ENCODE measurements around the gene BLOC1S5. TPM values are rescaled to one million over a fixed set of nuclear protein-coding genes. Genes with fewer than 3 reads are reported as not detected.

BLOC1S5 gene
- total RNA-seq, 1 donor from 2014 or later: 9.9 TPM

DNA sequence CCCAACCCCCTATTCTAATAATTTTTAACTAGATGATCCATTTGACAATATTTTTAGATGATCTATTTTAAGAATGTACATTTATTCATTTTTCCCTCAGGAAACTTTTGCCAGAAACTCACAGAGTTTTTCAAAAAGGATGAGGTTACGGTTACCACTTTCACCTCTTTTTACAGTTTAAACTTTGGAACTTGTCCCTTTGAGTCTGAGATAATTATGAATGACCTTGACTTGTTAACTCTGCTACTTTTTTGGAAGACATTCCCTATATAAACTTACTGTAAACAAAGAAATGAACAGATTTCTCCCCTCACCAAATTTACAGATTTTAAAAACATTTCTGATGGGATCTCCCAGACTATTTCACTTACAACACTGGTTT is 18.4 kb upstream of the BLOC1S5 start:
- DNase-seq (ENCODE audit: extremely low read depth, low read depth, low spot score): no peak

DNA sequence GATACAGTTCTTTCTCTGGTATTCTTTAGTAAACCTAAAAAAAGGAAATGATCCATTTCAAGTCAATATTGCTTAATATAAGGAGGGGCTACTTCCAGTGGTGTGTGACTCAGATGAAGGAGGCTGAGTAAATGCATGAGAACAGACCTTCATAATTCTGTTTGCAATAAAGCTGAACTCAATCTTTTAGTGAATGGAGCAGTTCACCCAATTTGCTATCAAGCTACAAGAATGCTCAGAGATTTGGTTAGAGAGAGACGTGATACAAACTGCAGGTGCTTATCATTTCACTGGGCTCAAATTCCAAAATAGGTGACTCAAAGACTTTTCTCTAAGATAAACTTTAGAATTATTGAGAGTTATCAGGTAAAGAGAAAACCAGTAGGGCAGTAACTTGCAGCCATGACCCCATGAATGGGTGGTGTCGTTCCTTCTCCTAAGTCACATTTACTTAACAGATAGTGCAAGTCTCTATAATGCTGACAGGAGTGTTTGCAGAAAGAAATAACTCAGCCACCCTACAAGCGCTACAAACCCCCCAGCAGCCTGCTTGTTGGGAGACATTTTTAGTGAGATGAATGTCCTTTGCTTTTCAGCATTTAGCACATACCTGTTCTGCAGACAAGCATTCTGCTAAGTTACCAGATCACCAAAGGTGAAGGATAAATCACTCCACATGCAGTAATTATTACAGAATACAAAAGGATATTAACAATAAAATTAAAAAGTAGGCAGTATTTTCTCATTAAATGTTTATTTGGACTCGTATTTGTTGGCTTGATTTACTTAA is 16.4 kb upstream of the BLOC1S5 start:
- no peak for DNase-seq (ENCODE audit: extremely low read depth, low read depth, low spot score)

DNA sequence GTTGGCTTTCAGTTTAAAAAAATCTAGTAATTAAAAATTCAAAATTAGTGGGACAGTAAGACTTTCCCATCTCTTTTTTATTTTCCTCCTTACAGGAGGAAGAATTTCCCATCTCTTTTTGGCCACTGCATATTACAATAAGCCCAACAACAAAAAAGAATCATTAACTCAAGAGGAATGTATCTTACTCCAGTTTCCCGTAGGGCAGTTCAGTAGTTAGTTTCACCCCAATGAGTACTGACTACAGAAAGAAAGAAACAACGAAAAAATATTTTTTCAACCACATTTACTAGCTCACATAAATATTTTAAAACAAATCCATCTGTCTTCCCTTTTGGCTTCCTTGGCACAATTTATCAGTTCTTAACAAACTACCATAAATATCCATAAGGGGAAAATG is 14.9 kb upstream of the BLOC1S5 start:
- no peak for DNase-seq (ENCODE audit: extremely low read depth, low read depth, low spot score)

DNA sequence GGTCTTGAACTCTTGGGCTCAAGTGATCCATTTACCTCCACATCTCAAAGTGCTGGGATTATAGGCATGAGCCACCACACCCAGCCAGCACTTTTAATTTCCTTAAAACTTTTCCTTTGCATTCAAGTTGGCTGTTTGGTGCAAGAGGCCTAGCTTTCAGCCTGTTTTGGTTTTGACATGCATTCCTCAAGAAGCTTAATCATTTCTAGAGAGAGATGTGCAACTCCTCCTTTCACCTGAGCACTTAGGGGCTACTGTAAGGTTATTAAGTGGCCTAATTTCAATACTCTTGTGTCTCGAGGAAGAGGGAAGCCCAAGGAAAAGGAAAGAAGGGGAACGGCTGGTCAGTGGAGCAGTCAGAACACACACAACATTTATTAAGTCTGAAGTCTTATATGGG is 13.8 kb upstream of the BLOC1S5 start:
- no peak for DNase-seq (ENCODE audit: extremely low read depth, low read depth, low spot score)

DNA sequence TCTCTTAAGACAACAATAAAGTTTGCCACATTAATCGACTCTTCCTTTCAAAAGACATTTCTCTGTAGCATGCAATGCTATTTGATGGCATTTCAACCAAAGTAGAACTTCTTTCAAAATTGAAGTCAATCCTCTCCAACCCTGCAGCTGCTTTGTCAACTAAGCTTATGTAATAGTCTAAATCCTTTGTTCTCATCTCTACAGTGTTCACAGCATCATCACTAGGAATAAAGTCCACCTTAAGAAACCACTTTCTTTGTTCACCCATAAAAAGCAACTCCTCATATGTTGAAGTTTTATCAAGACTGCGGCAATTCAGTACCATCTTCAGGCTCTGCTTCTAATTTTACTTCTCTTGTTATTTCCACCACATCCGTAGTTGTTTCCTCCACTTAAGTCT is 11.5 kb upstream of the BLOC1S5 start:
- no peak for DNase-seq (ENCODE audit: extremely low read depth, low read depth, low spot score)

DNA sequence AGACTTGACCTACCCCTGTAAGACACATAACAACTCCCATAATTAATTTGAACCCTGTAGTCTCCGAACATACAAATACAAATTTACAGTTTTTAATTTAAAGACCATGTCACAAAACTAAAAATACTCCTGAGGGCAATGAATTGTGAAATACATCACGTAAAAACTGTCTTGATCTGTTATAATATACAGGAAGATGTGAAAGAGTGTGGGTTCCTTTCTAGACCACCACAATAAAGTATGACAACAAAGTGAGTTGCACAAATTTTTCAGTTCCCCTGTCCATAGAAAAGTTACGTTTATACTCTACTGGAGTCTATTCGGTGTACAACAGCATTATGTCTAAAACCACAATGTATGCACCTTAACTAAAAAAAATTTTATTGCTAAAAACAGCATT is 11.0 kb upstream of the BLOC1S5 start:
- DNase-seq (ENCODE audit: extremely low read depth, low read depth, low spot score): no peak

DNA sequence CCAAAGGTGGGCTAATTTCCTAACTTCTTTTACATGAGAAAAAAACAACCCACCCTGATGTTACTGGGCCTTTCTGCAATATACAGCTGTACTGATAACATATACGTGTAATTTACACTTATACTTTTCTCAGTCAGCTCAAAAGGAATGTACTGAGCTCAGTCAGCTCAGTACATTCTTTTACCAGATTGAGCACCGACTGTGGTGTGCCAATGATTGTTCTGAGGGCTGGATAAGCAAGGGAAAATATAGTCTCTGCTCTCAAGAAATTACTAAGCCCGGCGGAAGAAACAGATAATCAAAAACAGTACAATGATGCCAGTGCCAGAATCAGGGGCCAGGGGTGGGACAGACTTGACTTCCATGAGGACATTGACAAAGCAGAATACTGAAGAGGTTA is 10.0 kb upstream of the BLOC1S5 start:
- DNase-seq (ENCODE audit: extremely low read depth, low read depth, low spot score): no peak

DNA sequence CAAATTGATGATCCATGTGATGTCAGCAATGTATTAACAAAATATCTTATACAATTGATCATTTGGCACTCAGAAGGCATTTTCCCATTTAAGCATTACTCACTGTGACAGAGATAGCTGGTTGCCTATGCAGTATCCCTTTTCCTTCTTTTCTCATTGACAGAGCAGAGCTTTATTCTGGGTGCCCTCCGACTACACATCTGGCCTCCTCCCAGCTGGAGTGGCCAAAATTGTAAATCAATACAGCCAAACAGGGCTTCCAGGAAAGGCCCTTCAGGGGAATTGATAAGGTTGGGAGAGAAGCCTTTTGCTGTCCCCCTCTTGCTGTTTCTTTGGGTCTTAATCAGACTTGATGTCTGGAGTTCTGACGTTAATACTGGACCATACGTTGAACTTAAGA is 9.6 kb upstream of the BLOC1S5 start:
- no peak for DNase-seq (ENCODE audit: extremely low read depth, low read depth, low spot score)

DNA sequence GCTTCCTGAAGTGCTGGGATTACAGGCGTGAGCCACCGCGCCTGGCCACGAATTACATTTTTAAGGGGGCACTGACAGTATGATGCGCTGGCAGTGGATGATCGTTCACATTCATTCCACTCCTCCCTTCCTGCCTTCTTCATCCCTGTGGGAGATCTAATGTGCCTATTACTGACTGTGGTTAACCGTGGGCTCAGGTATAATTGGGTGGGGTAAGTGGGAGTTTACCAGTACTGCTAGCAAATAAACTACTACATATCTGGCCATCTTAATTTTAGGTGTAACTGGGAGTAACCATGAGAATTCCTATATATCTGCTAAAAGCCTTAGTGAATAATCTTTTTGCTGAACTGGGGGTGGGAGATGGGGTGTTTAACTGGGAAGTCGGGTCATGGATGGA is 6.5 kb upstream of the BLOC1S5 start:
- no peak for DNase-seq (ENCODE audit: extremely low read depth, low read depth, low spot score)

DNA sequence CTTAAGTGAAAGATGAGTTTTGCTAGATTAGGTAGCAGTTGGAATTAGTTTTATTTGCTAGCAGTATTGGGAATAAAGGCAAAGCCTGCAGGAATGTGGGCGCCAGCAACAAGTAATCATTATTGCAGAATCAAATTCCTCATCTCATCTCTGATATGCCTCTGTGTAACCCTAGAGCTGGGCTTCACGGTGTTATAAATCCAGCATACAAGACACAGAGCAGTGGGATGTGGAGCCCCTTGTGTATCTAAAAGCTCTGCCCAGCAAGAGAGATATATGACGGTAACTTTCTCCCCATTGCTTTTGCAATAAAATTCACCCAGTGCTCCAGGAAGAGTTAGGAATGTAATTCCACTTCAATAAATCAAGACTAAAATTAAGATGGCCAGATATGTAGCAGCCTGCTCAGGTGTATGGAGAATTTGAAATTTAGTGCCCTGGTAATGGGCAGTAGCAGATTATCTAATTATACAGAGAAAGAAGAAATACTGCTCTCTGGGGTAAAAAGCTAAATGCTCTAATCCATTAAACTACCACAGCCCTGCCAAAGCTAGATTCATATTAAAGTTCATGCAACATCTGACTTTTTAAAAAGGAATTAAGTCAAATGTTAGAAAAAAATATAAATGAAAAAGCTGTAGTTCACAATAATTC is 5.6 kb upstream of the BLOC1S5 start:
- no peak for DNase-seq (ENCODE audit: extremely low read depth, low read depth, low spot score)

DNA sequence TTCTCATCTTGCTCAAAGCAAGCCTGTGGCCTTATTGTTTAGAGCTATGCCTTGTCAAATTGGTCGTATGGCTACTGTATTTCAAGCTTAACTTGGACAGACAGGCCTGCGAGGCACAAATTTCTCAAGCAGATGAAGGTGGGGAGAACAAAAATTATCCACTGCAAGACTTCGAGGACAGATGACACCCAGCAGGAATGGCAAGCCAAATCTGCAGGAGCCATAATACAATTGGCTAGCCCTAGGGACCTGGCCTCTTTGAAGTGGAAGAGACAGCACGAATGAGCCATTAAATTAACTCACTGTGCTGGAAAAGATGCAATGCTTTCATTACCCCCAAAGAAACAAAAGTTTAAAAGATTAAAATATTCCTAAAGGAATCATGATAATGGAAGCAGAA is 5.0 kb upstream of the BLOC1S5 start:
- no peak for DNase-seq (ENCODE audit: extremely low read depth, low read depth, low spot score)

DNA sequence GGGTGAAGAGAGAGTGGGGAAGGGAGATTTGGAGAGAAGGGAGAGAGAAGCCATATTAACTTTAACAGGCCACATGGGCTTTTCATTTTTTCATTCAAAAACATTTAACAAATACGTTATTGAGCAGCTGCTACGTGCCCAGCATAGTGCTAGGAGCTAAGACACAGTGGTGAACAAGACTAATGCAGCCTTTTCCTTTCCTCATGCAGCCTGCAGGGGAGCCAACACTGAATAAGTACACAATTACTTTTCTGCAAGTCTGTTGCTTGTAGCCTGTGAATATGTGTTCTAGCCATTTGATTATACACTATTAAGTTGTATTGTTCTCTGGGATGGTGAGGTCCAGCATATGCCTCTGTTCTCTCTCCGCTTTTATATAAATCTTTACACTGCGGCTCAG is 1.9 kb upstream of the BLOC1S5 start:
- no peak for DNase-seq (ENCODE audit: extremely low read depth, low read depth, low spot score)

DNA sequence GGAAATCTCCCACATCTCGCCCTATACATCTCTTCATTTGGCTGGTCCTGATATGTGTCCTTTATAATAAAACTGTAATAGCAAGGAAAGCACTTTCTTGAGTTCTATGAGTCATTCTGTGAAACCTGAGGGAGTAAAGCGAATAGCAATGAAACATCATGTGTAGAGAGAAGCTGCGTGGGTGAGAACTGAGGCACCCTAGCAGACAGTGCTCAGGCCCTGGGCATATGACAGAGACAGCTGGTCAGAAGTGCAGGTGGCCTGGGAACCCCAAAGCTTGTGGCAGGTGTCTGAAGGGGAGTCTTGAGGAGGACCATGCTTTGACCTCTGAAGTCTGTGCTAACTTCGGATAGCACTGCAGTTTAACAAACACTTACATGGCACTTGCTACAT is 1.3 kb upstream of the BLOC1S5 start:
- no peak for DNase-seq (ENCODE audit: extremely low read depth, low read depth, low spot score)

DNA sequence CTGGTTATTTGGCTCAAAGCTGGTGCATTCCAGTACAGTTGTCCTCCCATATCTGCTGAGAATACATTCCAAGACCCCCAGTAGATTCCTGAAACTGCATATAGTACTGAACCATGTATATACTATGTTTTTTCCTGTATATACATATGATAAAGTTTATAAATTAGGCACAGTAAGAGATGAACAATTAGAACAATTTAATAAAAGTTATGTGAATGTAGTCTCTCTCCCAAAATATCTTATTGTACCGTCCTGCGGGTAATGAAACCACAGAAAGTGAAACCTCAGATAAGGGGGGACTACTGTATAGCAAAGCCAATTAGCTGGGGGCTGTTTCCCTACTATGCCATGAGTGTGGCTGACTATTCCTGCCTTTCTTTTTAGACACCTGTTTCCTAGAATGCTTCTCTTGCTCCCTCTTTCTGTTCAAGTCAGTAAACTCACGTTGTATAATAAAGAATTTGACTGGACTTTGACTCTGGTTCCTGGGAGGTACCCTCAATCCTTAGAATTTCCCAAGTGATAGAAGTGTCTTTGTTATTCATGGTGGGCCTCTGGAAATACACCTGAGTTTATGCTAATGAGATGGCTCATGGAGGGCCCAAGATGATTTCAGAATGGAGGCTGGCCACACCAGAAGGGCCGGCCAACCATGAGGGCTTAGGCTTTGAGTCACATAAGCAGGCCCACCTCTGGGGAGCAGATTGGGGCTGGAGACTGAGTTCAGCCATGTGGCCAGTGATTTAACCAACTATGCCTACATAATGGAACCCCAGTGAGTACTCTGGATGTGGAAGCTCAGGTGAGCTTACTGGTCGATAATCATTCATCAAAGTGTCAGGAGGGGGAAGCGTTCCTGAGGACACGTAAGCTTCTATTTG is 689 bp upstream of the BLOC1S5 start:
- no peak for DNase-seq (ENCODE audit: extremely low read depth, low read depth, low spot score)

DNA sequence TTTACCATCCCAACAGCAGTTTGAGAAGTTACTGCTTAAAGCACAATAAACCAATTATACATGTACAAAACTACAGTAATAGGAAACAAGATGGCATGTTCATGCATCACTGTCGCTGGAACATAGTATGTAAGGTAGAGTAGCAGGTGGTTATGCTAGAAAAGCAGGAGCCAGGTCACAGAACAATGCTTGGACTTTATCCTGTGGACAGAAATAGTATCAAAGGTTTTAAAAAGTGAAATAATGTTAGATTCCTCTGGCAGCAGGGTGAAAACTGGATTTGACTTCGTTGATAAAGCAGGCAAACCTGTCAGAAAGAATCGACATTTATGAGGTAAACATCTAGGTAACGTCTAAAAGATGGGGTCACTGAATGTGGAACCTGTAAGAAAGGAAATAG is 2.5 kb downstream of the BLOC1S5 start:
- DNase-seq (ENCODE audit: extremely low read depth, low read depth, low spot score): no peak

DNA sequence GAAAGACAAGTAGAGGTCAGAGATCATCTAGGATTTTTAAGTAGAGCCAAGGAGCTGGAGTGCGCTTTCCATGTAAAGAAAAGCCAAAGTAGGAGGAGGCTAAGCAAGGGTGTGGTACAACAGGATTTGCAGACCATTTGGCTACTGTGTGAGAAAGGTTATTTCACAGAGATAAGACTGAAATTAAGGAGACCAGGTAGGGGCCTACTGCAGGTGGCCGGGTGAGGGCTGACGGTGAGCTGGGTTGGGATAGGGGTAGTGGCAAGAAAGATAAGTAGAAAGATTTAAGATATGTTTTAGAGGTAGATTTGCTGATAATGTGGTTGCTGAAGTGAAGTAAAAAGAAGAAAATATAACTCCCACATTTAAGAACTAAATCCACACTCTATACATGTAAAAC is 3.8 kb downstream of the BLOC1S5 start:
- DNase-seq (ENCODE audit: extremely low read depth, low read depth, low spot score): no peak

DNA sequence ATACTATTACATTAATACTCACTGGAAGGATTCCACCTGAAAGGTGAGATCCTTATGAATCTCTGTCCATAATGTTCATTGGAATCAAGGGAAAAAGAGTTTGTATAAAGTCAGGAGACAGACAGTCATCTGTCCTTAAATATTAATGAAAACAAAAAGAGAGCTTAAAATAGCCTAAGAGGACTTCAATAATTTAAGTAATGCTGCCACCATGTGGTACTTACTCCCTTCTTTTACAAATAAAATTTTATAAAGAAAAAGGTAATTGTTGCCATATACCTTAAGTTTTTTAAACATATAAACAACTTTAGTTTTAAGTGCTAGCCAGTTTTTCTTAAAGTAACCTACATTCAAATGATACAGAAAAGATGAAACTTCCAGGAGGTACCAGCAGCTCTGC is 5.1 kb downstream of the BLOC1S5 start:
- no peak for DNase-seq (ENCODE audit: extremely low read depth, low read depth, low spot score)

DNA sequence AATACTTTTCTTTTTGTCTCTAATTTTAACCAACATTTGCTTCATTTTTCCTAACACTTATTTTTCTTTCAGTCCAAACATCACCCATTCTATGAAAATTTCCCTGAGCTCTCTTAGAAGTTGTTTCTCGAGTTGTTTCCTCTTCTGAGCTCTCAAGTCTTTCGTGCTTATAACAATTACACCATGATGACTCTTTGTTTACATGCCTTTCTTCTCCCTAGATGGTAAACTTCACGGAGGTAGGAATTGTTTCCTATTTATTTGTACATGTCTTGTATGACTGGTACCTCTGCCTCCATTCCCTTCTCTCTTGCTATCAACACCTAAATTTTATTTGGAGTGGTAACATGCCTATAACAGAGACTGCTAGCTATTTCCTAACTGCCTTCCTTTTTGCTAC is 6.4 kb downstream of the BLOC1S5 start:
- DNase-seq (ENCODE audit: extremely low read depth, low read depth, low spot score): no peak

DNA sequence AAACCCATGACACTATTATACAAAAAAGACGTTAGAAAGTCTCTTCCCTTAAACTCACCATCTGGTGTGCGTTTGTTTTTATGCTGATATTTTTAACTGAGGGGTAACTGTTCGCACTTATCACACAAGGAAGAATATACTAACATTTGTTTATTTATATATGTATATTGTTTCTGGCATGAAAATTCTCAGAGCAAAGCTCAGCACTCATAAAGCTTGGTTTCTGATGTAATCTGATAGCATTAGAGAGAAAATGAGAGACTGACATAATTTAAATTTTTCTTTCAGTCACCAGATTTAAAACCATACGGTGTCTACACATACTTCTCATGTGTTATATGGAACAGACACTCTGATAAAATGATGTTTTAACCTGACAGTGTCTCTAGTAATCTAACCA is 6.9 kb downstream of the BLOC1S5 start:
- no peak for DNase-seq (ENCODE audit: extremely low read depth, low read depth, low spot score)

DNA sequence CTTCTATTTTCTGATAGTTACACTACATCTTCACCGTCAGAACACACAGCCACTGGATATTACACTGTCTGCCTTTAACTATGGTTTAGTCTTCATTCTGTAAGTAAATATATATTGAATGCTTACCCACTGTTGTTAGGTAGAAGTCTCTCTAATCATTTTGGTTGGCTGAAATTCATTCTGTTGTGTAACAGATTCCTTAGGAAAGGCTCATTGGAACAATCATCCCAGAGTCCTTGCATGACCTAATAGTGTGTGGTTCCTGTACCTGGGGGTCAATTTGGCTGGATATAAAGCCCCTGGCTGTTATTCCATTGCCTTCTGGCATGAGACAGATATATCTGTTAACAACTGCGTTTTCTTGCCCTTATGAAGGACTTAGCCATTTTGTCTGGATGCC is 9.9 kb downstream of the BLOC1S5 start:
- no peak for DNase-seq (ENCODE audit: extremely low read depth, low read depth, low spot score)

DNA sequence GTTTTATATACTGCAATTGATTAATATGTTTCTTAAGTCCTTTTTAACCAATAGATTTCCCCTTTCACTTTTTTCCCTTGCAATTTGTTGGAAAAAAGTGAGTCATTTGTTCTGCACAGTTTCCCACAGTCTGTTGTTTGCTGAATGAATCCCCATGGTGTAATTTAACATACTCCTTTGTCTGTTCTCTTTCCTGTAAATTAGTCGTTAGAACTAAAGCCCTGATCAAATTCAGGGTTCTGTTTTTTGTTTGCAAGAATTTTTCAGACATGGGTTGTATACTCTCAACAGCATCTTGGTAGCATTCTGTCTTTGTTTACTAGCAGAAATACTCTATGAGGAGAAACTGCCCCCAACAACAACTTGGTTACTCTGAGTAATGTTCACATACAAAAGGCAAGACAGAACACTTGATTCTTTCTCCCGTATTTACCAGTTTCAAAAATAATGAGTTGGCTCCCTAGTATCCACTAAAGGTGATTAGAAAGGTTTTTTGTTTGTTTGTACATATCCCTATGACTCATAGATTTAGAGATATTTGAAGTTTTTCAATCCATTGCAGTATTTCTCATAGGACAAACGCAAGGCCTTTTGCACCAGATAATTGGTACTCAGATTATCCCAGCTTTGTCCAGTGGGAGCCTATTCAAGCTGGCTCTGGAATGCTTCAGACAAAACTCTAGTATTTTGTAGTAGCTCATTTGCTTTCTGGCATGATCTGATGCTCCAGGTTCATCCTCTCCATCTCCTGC is 16.5 kb downstream of the BLOC1S5 start:
- DNase-seq (ENCODE audit: extremely low read depth, low read depth, low spot score): peak; percentile 55
